ENCODE results near the gene TMEM97. TPM values are rescaled to one million over a fixed set of nuclear protein-coding genes. Genes with fewer than 3 reads are reported as not detected.

Gene TMEM97
- total RNA-seq, 1 experiment from 2014 or later, result 55.6 TPM

GRCh38 chr17:28342313-28342712, 23.3 kb downstream of the TMEM97 start:
- no peaks in the 10 kb centered on the region for H3K9me3 ChIP-seq (ENCODE audit: control insufficient read depth in 1 of 2, insufficient read depth in 1 of 2, low read depth in 1 of 2, low read length in 2 of 2)
- no peaks in the 10 kb centered on the region for H4K20me1 ChIP-seq (ENCODE audit: insufficient read depth)
- no peaks in the 10 kb centered on the region for H3K9me2 ChIP-seq (ENCODE audit: insufficient read depth)
- ChIA-PET POLR2A (no interaction called here), RAD21 (ENCODE audit: low non-redundant PET in 1 of 2, low total read pairs in 2 of 2, uncharacterized antibody in 2 of 2, unreplicated experiment in 2 of 2) (no interaction called here), CTCF (no interaction called here)
- H3K27me3 ChIP-seq (ENCODE audit: insufficient read depth, low read length), result no peaks in the 10 kb centered on the region
- no peak for TF ChIP-seq JUND (IDR thresholded peaks at IDR 0.05)
- no peak for TF ChIP-seq REST (IDR thresholded peaks at IDR 0.05; ENCODE audit: low read depth)
- no peak for TF ChIP-seq EGR1 (IDR thresholded peaks at IDR 0.05; ENCODE audit: low read depth)
- no peak for TF ChIP-seq SRF (IDR thresholded peaks at IDR 0.05; ENCODE audit: low read depth)
- no peak for TF ChIP-seq YY1 (IDR thresholded peaks at IDR 0.05; ENCODE audit: extremely low read depth, insufficient replicate concordance, low read depth, low read length)
- TF ChIP-seq ZBTB33 (IDR thresholded peaks at IDR 0.05; ENCODE audit: extremely low read depth, insufficient replicate concordance, low read length), result no peak
- no peak for TF ChIP-seq POLR2AphosphoS5 (IDR thresholded peaks at IDR 0.05; ENCODE audit: low read depth, low read length)
- TF ChIP-seq CEBPB (IDR thresholded peaks at IDR 0.05; ENCODE audit: low read depth), result no peak
- TF ChIP-seq ZNF274 (IDR thresholded peaks at IDR 0.05; ENCODE audit: low read depth, low read length), result no peak
- TF ChIP-seq MAX (IDR thresholded peaks at IDR 0.05), result no peak
- no peak for TF ChIP-seq EZH2phosphoT487 (IDR thresholded peaks at IDR 0.05; ENCODE audit: borderline replicate concordance)
- no peak for TF ChIP-seq ZFX (IDR thresholded peaks at IDR 0.05)
- no peak for TF ChIP-seq TCF7L2 (IDR thresholded peaks at IDR 0.05; ENCODE audit: borderline replicate concordance, extremely low read depth, insufficient read depth, insufficient read length)
- TF ChIP-seq ELF1 (IDR thresholded peaks at IDR 0.05; ENCODE audit: borderline replicate concordance, low read depth), result no peak
- TF ChIP-seq EZH2 (IDR thresholded peaks at IDR 0.05), result no peak
- no peak for TF ChIP-seq SP1 (IDR thresholded peaks at IDR 0.05; ENCODE audit: low read depth)
- TF ChIP-seq ATF3 (IDR thresholded peaks at IDR 0.05), result no peak
- ATAC-seq (no peak), DNase-seq (ENCODE audit: low read depth, low spot score) (no peak)
- H3K36me3 ChIP-seq (ENCODE audit: control insufficient read depth in 1 of 2, insufficient read depth in 2 of 2, low read length in 2 of 2), result peaks cover 30 to 46% of the 10 kb centered on the region in 2 experiments
- H3K79me2 ChIP-seq (ENCODE audit: insufficient read depth, low read length), result peaks cover 19% of the 10 kb centered on the region
- peaks cover 2 to 20% of the 10 kb centered on the region in 2 experiments for H3K4me1 ChIP-seq (ENCODE audit: control insufficient read depth in 1 of 2, insufficient read depth in 2 of 2, low read length in 2 of 2)
- intact Hi-C loops (cut with micrococcal nuclease), result no loop called here
- no TSS peak for BruUV-seq (replicated peaks)
- H3K9ac ChIP-seq (ENCODE audit: low read length), result no peak overlapping the region
- H3K4me2 ChIP-seq (ENCODE audit: low read length), result no peak overlapping the region
- no peak overlapping the region for H3K4me3 ChIP-seq (replicated peaks in 1 of 2; ENCODE audit: low read depth in 1 of 2, low read length in 2 of 2)
- H2AFZ ChIP-seq (ENCODE audit: low read depth, low read length, poor library complexity, severe bottlenecking), result no peak overlapping the region
- H3K27ac ChIP-seq (ENCODE audit: low read depth, low read length), result no peak overlapping the region
